Measurements from ENCODE around the gene TPK1. TPM values are rescaled to one million over a fixed set of nuclear protein-coding genes. Genes with fewer than 3 reads are reported as not detected.

TPK1 gene
- total RNA-seq, 2 experiments from 2014 or later, result 15.5 to 15.8 TPM

DNA sequence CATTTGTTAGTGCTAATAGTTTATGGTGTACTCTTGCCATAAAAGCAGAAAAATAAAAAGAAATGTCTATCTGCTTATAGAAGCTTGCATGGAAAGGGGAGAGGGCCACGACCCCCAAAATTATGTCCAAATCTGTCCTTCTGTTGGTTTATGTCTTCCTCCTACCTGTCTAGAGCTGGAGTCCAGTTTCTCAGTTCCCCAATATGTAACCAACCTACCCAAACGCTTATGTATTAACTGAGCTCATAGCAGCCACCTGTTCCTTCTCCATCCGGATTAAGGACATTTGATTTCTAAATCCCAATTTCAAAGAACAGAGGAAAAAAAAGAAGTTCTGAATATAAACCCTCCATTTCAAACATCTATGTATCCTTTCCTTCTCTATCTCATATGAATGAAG lies 30.3 kb upstream of the TPK1 start:
- TF ChIP-seq, protein P1, sequence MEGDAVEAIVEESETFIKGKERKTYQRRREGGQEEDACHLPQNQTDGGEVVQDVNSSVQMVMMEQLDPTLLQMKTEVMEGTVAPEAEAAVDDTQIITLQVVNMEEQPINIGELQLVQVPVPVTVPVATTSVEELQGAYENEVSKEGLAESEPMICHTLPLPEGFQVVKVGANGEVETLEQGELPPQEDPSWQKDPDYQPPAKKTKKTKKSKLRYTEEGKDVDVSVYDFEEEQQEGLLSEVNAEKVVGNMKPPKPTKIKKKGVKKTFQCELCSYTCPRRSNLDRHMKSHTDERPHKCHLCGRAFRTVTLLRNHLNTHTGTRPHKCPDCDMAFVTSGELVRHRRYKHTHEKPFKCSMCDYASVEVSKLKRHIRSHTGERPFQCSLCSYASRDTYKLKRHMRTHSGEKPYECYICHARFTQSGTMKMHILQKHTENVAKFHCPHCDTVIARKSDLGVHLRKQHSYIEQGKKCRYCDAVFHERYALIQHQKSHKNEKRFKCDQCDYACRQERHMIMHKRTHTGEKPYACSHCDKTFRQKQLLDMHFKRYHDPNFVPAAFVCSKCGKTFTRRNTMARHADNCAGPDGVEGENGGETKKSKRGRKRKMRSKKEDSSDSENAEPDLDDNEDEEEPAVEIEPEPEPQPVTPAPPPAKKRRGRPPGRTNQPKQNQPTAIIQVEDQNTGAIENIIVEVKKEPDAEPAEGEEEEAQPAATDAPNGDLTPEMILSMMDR (IDR thresholded peaks at IDR 0.05), result no peak
- ChIA-PET POLR2A (no interaction called here), CTCF (no interaction called here)
- Mint-ChIP-seq H3K9me3 (no peaks in the 10 kb centered on the region), H3K4me3 (no peak overlapping the region), H3K36me3 (ENCODE audit: low read depth) (no peaks in the 10 kb centered on the region), H3K27ac (no peak overlapping the region), H3K27me3 (no peaks in the 10 kb centered on the region), H3K4me1 (ENCODE audit: low read depth) (no peaks in the 10 kb centered on the region)
- DNase-seq (no peak), ATAC-seq (no peak)
- intact Hi-C loops (cut with micrococcal nuclease), result no loop called here

DNA sequence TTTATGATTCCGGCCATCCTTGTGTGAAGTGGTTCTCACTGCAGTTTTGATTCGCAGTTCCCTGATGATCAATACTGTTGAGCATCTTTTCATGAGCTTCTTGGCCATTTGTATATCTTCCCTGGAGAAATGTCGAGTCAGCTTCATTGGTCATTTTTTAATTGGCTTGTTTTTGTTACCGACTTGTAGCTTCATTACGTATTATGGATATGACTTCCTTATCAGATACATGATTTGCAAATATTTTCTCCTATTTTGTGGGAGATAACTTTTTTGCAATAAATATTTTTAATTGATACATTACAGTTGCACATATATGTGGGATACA lies 27.4 kb upstream of the TPK1 start:
- Mint-ChIP-seq H3K27me3 (no peaks in the 10 kb centered on the region), H3K4me3 (no peak overlapping the region), H3K36me3 (ENCODE audit: low read depth) (no peaks in the 10 kb centered on the region), H3K9me3 (no peaks in the 10 kb centered on the region), H3K4me1 (ENCODE audit: low read depth) (no peaks in the 10 kb centered on the region), H3K27ac (no peak overlapping the region)
- TF ChIP-seq, protein P1 (IDR thresholded peaks at IDR 0.05), result no peak
- ATAC-seq (no peak), DNase-seq (no peak)
- intact Hi-C loops (cut with micrococcal nuclease), result no loop called here
- POLR2A ChIA-PET, result no interaction called here
- CTCF ChIA-PET, result no interaction called here

DNA sequence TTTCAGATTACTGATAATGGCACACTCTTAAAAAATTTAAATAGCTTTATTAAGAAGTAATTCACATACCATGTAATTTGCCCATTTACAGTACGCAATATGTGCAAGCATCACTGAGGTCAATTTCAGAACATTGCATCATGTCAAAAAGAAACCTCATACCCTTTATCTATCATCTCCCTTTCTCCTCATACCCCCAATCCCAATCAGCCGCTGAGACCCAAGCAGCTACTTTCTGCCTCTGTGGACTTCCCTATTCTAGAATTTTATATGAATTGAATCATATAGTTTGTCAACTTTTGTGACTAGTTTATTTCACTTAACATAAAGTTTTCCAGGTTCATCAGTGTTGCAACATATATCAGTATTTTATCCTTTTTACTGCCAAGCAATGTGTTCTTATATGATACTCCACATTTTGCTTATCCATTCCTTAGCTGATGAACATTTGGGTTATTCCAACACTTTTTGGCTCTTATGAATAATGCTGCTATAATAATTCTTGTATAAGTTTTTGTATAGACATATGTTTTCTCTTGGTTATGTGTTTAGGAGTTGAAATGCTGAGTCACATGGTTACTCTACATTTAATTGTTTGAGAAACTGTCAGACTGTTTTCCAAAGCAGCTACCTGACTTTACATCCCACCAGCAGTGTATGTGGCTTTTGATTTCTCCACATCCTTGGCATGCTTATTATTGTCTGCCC lies 26.9 kb upstream of the TPK1 start:
- TF ChIP-seq, protein P1 (IDR thresholded peaks at IDR 0.05), result no peak
- H3K4me3 Mint-ChIP-seq, result no peak overlapping the region
- H3K27ac Mint-ChIP-seq, result no peak overlapping the region

DNA sequence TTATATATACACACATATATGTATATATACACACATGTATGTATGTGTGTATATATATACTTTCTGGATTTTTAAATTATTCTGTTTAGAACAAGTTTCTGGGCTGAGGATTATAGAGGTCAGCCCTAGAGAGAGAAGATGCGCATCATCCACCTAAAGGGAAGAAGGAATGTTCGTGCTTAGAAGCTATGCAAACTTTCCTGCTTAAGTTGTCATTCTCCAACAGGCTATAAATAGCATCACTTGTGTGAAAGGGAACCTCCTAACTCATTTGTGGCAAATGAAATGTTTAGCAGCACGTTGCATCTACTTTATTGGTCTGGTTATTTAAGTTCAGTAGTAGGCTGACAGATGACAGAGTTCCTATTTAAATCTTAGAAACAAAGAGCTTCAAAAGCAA lies 23.9 kb upstream of the TPK1 start:
- TF ChIP-seq, protein P1 (IDR thresholded peaks at IDR 0.05), result no peak
- no peaks in the 10 kb centered on the region for H3K4me1 Mint-ChIP-seq (ENCODE audit: low read depth)
- H3K27ac Mint-ChIP-seq, result no peak overlapping the region
- DNase-seq, result no peak
- H3K4me3 Mint-ChIP-seq, result no peak overlapping the region
- POLR2A ChIA-PET, result no interaction called here
- H3K27me3 Mint-ChIP-seq, result no peaks in the 10 kb centered on the region
- intact Hi-C loops (cut with micrococcal nuclease), result no loop called here
- CTCF ChIA-PET, result no interaction called here
- no peak for ATAC-seq
- no peaks in the 10 kb centered on the region for H3K9me3 Mint-ChIP-seq
- no peaks in the 10 kb centered on the region for H3K36me3 Mint-ChIP-seq (ENCODE audit: low read depth)

More for the DNA sequence above, 26.9 kb upstream of the TPK1 start:
- no peak for ATAC-seq
- intact Hi-C loops (cut with micrococcal nuclease), result no loop called here
- Mint-ChIP-seq H3K9me3 (no peaks in the 10 kb centered on the region), H3K4me1 (ENCODE audit: low read depth) (no peaks in the 10 kb centered on the region), H3K36me3 (ENCODE audit: low read depth) (no peaks in the 10 kb centered on the region), H3K27me3 (no peaks in the 10 kb centered on the region)
- no peak for DNase-seq
- ChIA-PET CTCF (no interaction called here), POLR2A (no interaction called here)

DNA sequence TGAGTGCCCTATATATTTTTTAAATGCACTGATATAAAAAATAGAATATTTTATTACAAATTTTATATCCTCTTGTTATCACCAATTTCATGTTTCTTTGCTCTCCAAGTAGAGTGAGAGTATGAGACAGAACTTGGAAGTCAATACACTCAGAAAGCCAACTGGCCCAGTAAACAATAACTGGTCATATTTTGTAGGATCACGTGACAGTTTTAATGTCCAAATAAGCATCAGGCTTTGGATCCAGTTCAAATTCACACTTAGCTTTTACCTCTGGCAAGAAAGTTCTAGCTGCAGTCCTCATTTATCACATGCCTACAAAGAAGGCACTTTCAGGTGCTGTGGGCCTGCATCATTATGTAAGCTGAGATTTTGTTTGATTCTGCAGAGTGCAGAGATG lies 21.6 kb upstream of the TPK1 start:
- Mint-ChIP-seq H3K4me1 (ENCODE audit: low read depth) (no peaks in the 10 kb centered on the region), H3K36me3 (ENCODE audit: low read depth) (no peaks in the 10 kb centered on the region), H3K27me3 (no peaks in the 10 kb centered on the region), H3K4me3 (no peak overlapping the region), H3K9me3 (no peaks in the 10 kb centered on the region), H3K27ac (no peak overlapping the region)
- CTCF ChIA-PET, result interaction anchor here (0.7 to 1.2 kb wide), 2 partner anchors 118 to 148 kb away, joined by 3 read pairs; no protein-coding TSS in a partner anchor
- TF ChIP-seq, protein P1 (IDR thresholded peaks at IDR 0.05), result no peak
- intact Hi-C loops (cut with micrococcal nuclease), result no loop called here
- DNase-seq (no peak), ATAC-seq (no peak)
- POLR2A ChIA-PET, result no interaction called here
